Natural killer cell treated with Interleukin-12 subunit alpha and Interleukin-12 subunit beta and Interleukin-15 and Interleukin-18, amount 100 ng/mL, for 72 hours (primary cell): Measurements from ENCODE around the gene HTR4. TPM values are rescaled to one million over a fixed set of nuclear protein-coding genes. Genes with fewer than 3 reads are reported as not detected.

Source experiments
- ATAC-seq, 2 donors: fragments of 150-1000 bp; cut with Tn5 transposase in 1 of 2; sonication (Bioruptor Pico), chemical (Tn5 transposase) in 1 of 2; 2 replicates each; pipeline ENCODE4 v1.10.0; 2021
- DNase-seq: peaks from one replicate; pipeline ENCODE4 v3.0.0; 2022; ENCODE audit warnings: low spot score
- H3K27ac Mint-ChIP-seq, 2 donors: 1 replicate in 1 of 2; 2 replicates in 1 of 2; pipeline ENCODE4 v1.8.0; 2022; ENCODE audit warnings: mixed read lengths in 2 of 2, mild to moderate bottlenecking in 1 of 2, moderate library complexity in 1 of 2
- H3K27me3 Mint-ChIP-seq, 2 donors: 1 replicate in 1 of 2; 2 replicates in 1 of 2; pipeline ENCODE4 v1.8.0; 2022; ENCODE audit warnings: mixed read lengths in 2 of 2
- H3K36me3 Mint-ChIP-seq: one replicate; pipeline ENCODE4 v1.8.0; 2022; ENCODE audit warnings: mixed read lengths
- H3K4me1 Mint-ChIP-seq, 2 donors: 1 replicate in 1 of 2; 2 replicates in 1 of 2; pipeline ENCODE4 v1.8.0; 2022; ENCODE audit warnings: low read depth in 2 of 2, mixed read lengths in 2 of 2, mild to moderate bottlenecking in 1 of 2
- H3K4me3 Mint-ChIP-seq: one replicate; pipeline ENCODE4 v1.8.0; 2022; ENCODE audit warnings: mixed read lengths
- H3K9me3 Mint-ChIP-seq: 2 replicates; pipeline ENCODE4 v1.8.0; 2022; ENCODE audit warnings: mixed read lengths
- total RNA-seq, 2 donors: library from RNA; stranded (reverse); gene quantifications; one replicate each; pipeline ENCODE4 v1.2.3, GENCODE V29; 2022

HTR4 gene
- total RNA-seq, 2 donors from 2014 or later: not detected

GRCh38 chr5:148523139-148523538 is 131.2 kb downstream of the HTR4 start:
- Mint-ChIP-seq H3K27me3 (peaks cover 26 to 50% of the 10 kb centered on the region in 2 donors), H3K4me1 (no peaks in the 10 kb centered on the region), H3K36me3 (no peaks in the 10 kb centered on the region), H3K27ac (no peak overlapping the region), H3K4me3 (no peak overlapping the region), H3K9me3 (no peaks in the 10 kb centered on the region)
- ATAC-seq: no peak
- DNase-seq: no peak

- no peak for ATAC-seq
- Mint-ChIP-seq H3K4me3 (no peak overlapping the region), H3K36me3 (no peaks in the 10 kb centered on the region), H3K9me3 (no peaks in the 10 kb centered on the region), H3K27me3 (peaks cover 15 to 22% of the 10 kb centered on the region in 2 donors), H3K4me1 (no peaks in the 10 kb centered on the region), H3K27ac (no peak overlapping the region)
- DNase-seq: no peak
These were observed 138.9 kb downstream of the HTR4 start for GRCh38 chr5:148515460-148515859.

GRCh38 chr5:148514344-148514743 is 140.0 kb downstream of the HTR4 start:
- H3K27ac Mint-ChIP-seq: no peak overlapping the region
- no peak for ATAC-seq
- peaks cover 23 to 30% of the 10 kb centered on the region in 2 donors for H3K27me3 Mint-ChIP-seq
- no peak for DNase-seq
- H3K36me3 Mint-ChIP-seq: no peaks in the 10 kb centered on the region
- H3K4me1 Mint-ChIP-seq: no peaks in the 10 kb centered on the region
- no peak overlapping the region for H3K4me3 Mint-ChIP-seq
- no peaks in the 10 kb centered on the region for H3K9me3 Mint-ChIP-seq

- Mint-ChIP-seq H3K27ac (no peak overlapping the region), H3K27me3 (peaks cover 19 to 23% of the 10 kb centered on the region in 2 donors), H3K4me1 (no peaks in the 10 kb centered on the region), H3K9me3 (no peaks in the 10 kb centered on the region), H3K4me3 (no peak overlapping the region), H3K36me3 (no peaks in the 10 kb centered on the region)
- DNase-seq: no peak
- ATAC-seq: no peak
These were observed 141.8 kb downstream of the HTR4 start for GRCh38 chr5:148512498-148512897.

GRCh38 chr5:148511810-148512347 is 142.4 kb downstream of the HTR4 start:
- Mint-ChIP-seq H3K36me3 (no peaks in the 10 kb centered on the region), H3K27ac (no peak overlapping the region), H3K4me1 (no peaks in the 10 kb centered on the region), H3K9me3 (no peaks in the 10 kb centered on the region), H3K4me3 (no peak overlapping the region), H3K27me3 (peaks cover 17 to 19% of the 10 kb centered on the region in 2 donors)
- ATAC-seq (no peak), DNase-seq (no peak)

- Mint-ChIP-seq H3K4me1 (no peaks in the 10 kb centered on the region), H3K36me3 (no peaks in the 10 kb centered on the region), H3K9me3 (no peaks in the 10 kb centered on the region), H3K27me3 (peaks cover 12 to 15% of the 10 kb centered on the region in 2 donors), H3K27ac (no peak overlapping the region), H3K4me3 (no peak overlapping the region)
- no peak for DNase-seq
- no peak for ATAC-seq
These were observed 144.4 kb downstream of the HTR4 start for GRCh38 chr5:148509893-148510292.

- peaks cover 17 to 32% of the 10 kb centered on the region in 2 donors for H3K27me3 Mint-ChIP-seq
- H3K4me3 Mint-ChIP-seq: no peak overlapping the region
- ATAC-seq (no peak), DNase-seq (no peak)
- H3K27ac Mint-ChIP-seq: no peak overlapping the region
- H3K9me3 Mint-ChIP-seq: no peaks in the 10 kb centered on the region
- H3K36me3 Mint-ChIP-seq: no peaks in the 10 kb centered on the region
- H3K4me1 Mint-ChIP-seq: no peaks in the 10 kb centered on the region
These were observed 146.7 kb downstream of the HTR4 start for GRCh38 chr5:148507648-148508047.

GRCh38 chr5:148499452-148499851 is 154.9 kb downstream of the HTR4 start:
- no peak for DNase-seq
- Mint-ChIP-seq H3K36me3 (no peaks in the 10 kb centered on the region), H3K4me1 (no peaks in the 10 kb centered on the region), H3K4me3 (no peak overlapping the region), H3K27me3 (peaks cover 23 to 50% of the 10 kb centered on the region in 2 donors), H3K9me3 (no peaks in the 10 kb centered on the region), H3K27ac (no peak overlapping the region)
- no peak for ATAC-seq

GRCh38 chr5:148497757-148498156 is 156.6 kb downstream of the HTR4 start:
- DNase-seq (no peak), ATAC-seq (no peak)
- Mint-ChIP-seq H3K4me3 (no peak overlapping the region), H3K9me3 (no peaks in the 10 kb centered on the region), H3K4me1 (no peaks in the 10 kb centered on the region), H3K27ac (no peak overlapping the region), H3K27me3 (peaks cover 21 to 36% of the 10 kb centered on the region in 2 donors), H3K36me3 (no peaks in the 10 kb centered on the region)

- no peaks in the 10 kb centered on the region for H3K4me1 Mint-ChIP-seq
- H3K27me3 Mint-ChIP-seq: peaks cover 23 to 39% of the 10 kb centered on the region in 2 donors
- DNase-seq (no peak), ATAC-seq (no peak)
- no peak overlapping the region for H3K4me3 Mint-ChIP-seq
- H3K36me3 Mint-ChIP-seq: no peaks in the 10 kb centered on the region
- H3K27ac Mint-ChIP-seq: no peak overlapping the region
- H3K9me3 Mint-ChIP-seq: no peaks in the 10 kb centered on the region
These were observed 162.0 kb downstream of the HTR4 start for GRCh38 chr5:148492351-148492750.

GRCh38 chr5:148491793-148492184 is 162.5 kb downstream of the HTR4 start:
- H3K27me3 Mint-ChIP-seq: peaks cover 26 to 40% of the 10 kb centered on the region in 2 donors
- ATAC-seq: no peak
- H3K27ac Mint-ChIP-seq: no peak overlapping the region
- no peak overlapping the region for H3K4me3 Mint-ChIP-seq
- H3K9me3 Mint-ChIP-seq: no peaks in the 10 kb centered on the region
- H3K4me1 Mint-ChIP-seq: no peaks in the 10 kb centered on the region
- H3K36me3 Mint-ChIP-seq: no peaks in the 10 kb centered on the region
- DNase-seq: no peak

- no peaks in the 10 kb centered on the region for H3K36me3 Mint-ChIP-seq
- no peak for DNase-seq
- peak in 1 of 2 donors; percentile 20 for ATAC-seq
- H3K27me3 Mint-ChIP-seq: peaks cover 29 to 46% of the 10 kb centered on the region in 2 donors
- no peaks in the 10 kb centered on the region for H3K9me3 Mint-ChIP-seq
- H3K27ac Mint-ChIP-seq: no peak overlapping the region
- no peak overlapping the region for H3K4me3 Mint-ChIP-seq
- no peaks in the 10 kb centered on the region for H3K4me1 Mint-ChIP-seq
These were observed 163.1 kb downstream of the HTR4 start for GRCh38 chr5:148491015-148491792.

- no peak for ATAC-seq
- H3K4me3 Mint-ChIP-seq: no peak overlapping the region
- no peaks in the 10 kb centered on the region for H3K9me3 Mint-ChIP-seq
- H3K4me1 Mint-ChIP-seq: no peaks in the 10 kb centered on the region
- H3K36me3 Mint-ChIP-seq: no peaks in the 10 kb centered on the region
- DNase-seq: no peak
- H3K27me3 Mint-ChIP-seq: peaks cover 28 to 50% of the 10 kb centered on the region in 2 donors
- H3K27ac Mint-ChIP-seq: no peak overlapping the region
These were observed 165.6 kb downstream of the HTR4 start for GRCh38 chr5:148488757-148489156.

GRCh38 chr5:148486456-148486855 is 167.9 kb downstream of the HTR4 start:
- H3K9me3 Mint-ChIP-seq: no peaks in the 10 kb centered on the region
- H3K4me3 Mint-ChIP-seq: no peak overlapping the region
- peaks cover 41 to 57% of the 10 kb centered on the region in 2 donors for H3K27me3 Mint-ChIP-seq
- no peak overlapping the region for H3K27ac Mint-ChIP-seq
- H3K36me3 Mint-ChIP-seq: no peaks in the 10 kb centered on the region
- ATAC-seq (no peak), DNase-seq (no peak)
- H3K4me1 Mint-ChIP-seq: peaks cover 6 to 7% of the 10 kb centered on the region in 2 donors
